HepG2 (cell line): ENCODE data around the gene DSCAML1. TPM values are rescaled to one million over a fixed set of nuclear protein-coding genes. Genes with fewer than 3 reads are reported as not detected.

Experiments
- ATAC-seq: fragments of 200-7000 bp; cut with Tn5 transposase; 3 replicates; pipeline ENCODE4 v1.9.1; 2020; ENCODE audit warnings: mild to moderate bottlenecking, moderate library complexity
- BruUV-seq: library from RNA; stranded (reverse); fragments of 400-500 nt; replicated peaks from 2 replicates; lab custom pipeline; 2021; lab: Mats Ljungman, UMichigan
- CTCF ChIA-PET: fragments of 300-600 bp; formaldehyde crosslinking; extraction: SDS; loops from one replicate; lab custom pipeline; 2021; ENCODE audit warnings: low total read pairs, inconsistent platforms, low intra/inter-chr PET ratio; lab: Yijun Ruan, JAX
- POLR2A ChIA-PET: fragments of 350-600 bp; sonication (Branson Sonifier 250); formaldehyde crosslinking; loops from one replicate; lab custom pipeline; 2020; ENCODE audit warnings: antibody characterized with exemption, inconsistent platforms; lab: Yijun Ruan, JAX
- DNase-seq: peaks from one replicate; pipeline ENCODE4 v3.0.0-alpha.2; 2015; ENCODE audit warnings: low spot score
- FAIRE-seq: peaks from 3 replicates; lab custom pipeline; 2011; peaks lifted over from hg19 to GRCh38; lab: Jason Lieb, UNC
- H2AFZ ChIP-seq: one replicate; pipeline ENCODE4 v1.6.1; 2011; ENCODE audit warnings: low read length, inconsistent platforms
- H3K27ac ChIP-seq: fragments of 300-600 bp; 3 replicates; pipeline ENCODE4 v1.8.0; 2011; ENCODE audit warnings: mixed run types, mild to moderate bottlenecking, mixed read lengths, low read length, inconsistent platforms; ENCODE audit not compliant: insufficient read depth; ENCODE audit errors: extremely low read length
- H3K27me3 ChIP-seq, 2 experiments: fragments of 200-600 bp in 1 of 2; 2 replicates in 1 of 2; 3 replicates in 1 of 2; pipeline versions ENCODE4 v1.6.0 to v1.8.0; 2011; ENCODE audit warnings: low read length in 2 of 2, mild to moderate bottlenecking in 2 of 2, moderate library complexity in 2 of 2, inconsistent platforms in 1 of 2; ENCODE audit not compliant: insufficient read depth in 2 of 2, control insufficient read depth in 1 of 2
- H3K36me3 ChIP-seq, 2 experiments: fragments of 200-600 bp in 1 of 2; replicated peaks in 1 of 2; 2 replicates in 1 of 2; 3 replicates in 1 of 2; pipeline versions ENCODE4 v1.5.1 to v1.8.0; 2011; ENCODE audit warnings: low read length in 2 of 2, inconsistent platforms in 1 of 2; ENCODE audit not compliant: insufficient read depth in 2 of 2, control insufficient read depth in 1 of 2
- H3K4me1 ChIP-seq: 2 replicates; pipeline ENCODE4 v1.5.1; 2012; ENCODE audit warnings: low read length, inconsistent platforms; ENCODE audit not compliant: insufficient read depth
- H3K4me2 ChIP-seq: 2 replicates; pipeline ENCODE4 v1.6.0; 2011; ENCODE audit warnings: low read depth, low read length, inconsistent platforms
- H3K4me3 ChIP-seq, 3 experiments: fragments of 200-600 bp in 1 of 3; sonication (generic), shearing (Covaris generic) in 1 of 3; replicated peaks in 1 of 3; 2 replicates each; pipeline ENCODE4 v1.5.1; 2011 to 2016; ENCODE audit warnings: low read length in 3 of 3, inconsistent platforms in 2 of 3, low read depth in 2 of 3, mild to moderate bottlenecking in 2 of 3, control low read depth in 1 of 3, mixed read lengths in 1 of 3; ENCODE audit not compliant: insufficient read depth in 1 of 3
- H3K79me2 ChIP-seq: one replicate; pipeline ENCODE4 v1.6.1; 2011; ENCODE audit warnings: low read length, inconsistent platforms; ENCODE audit not compliant: insufficient read depth
- H3K9ac ChIP-seq: 2 replicates; pipeline ENCODE4 v1.6.0; 2011; ENCODE audit warnings: mild to moderate bottlenecking, low read depth, low read length, inconsistent platforms; ENCODE audit not compliant: insufficient read depth
- H3K9me3 ChIP-seq: 2 replicates; pipeline ENCODE4 v1.5.1; 2012; ENCODE audit warnings: mild to moderate bottlenecking, low read length
- H4K20me1 ChIP-seq: 2 replicates; pipeline ENCODE4 v1.6.0; 2011; ENCODE audit warnings: inconsistent platforms, mild to moderate bottlenecking, low read length, moderate library complexity; ENCODE audit not compliant: insufficient read depth
- HDAC2 ChIP-seq: sonication (generic); formaldehyde crosslinking; IDR thresholded peaks from 2 replicates; pipeline ENCODE4 v1.4.0; 2020; ENCODE audit warnings: missing genetic modification reagents
- KLF6 ChIP-seq: IDR thresholded peaks from 2 replicates; pipeline ENCODE4 v1.8.0; 2016; ENCODE audit warnings: missing biosample characterization, missing genetic modification reagents
- MAFG ChIP-seq: sonication (generic); formaldehyde crosslinking; IDR thresholded peaks from 2 replicates; pipeline ENCODE4 v1.5.1; 2020; ENCODE audit warnings: mild to moderate bottlenecking, missing genetic modification reagents
- MATR3 ChIP-seq: sonication (generic); formaldehyde crosslinking; IDR thresholded peaks from 2 replicates; pipeline ENCODE4 v1.4.0; 2020; ENCODE audit warnings: missing genetic modification reagents
- SCMH1 ChIP-seq: sonication (generic); formaldehyde crosslinking; IDR thresholded peaks from 2 replicates; pipeline ENCODE4 v1.9.0; 2021; ENCODE audit warnings: missing genetic modification reagents, mild to moderate bottlenecking, borderline replicate concordance
- TCF12 ChIP-seq, 2 experiments: fragments of 450-650 bp in 1 of 2; sonication (generic) in 1 of 2; formaldehyde crosslinking in 1 of 2; IDR thresholded peaks; 2 replicates each; pipeline versions ENCODE4 v1.6.1 to v1.8.0; 2017 to 2022; ENCODE audit warnings: antibody characterized with exemption in 1 of 2, mild to moderate bottlenecking in 1 of 2, missing genetic modification reagents in 1 of 2, moderate library complexity in 1 of 2
- ZNF253 ChIP-seq: sonication (generic); formaldehyde crosslinking; IDR thresholded peaks from 2 replicates; pipeline ENCODE4 v1.8.0; 2022; ENCODE audit warnings: mild to moderate bottlenecking, missing genetic modification reagents, borderline replicate concordance
- ZNF33B ChIP-seq: sonication (generic); formaldehyde crosslinking; IDR thresholded peaks from 2 replicates; pipeline ENCODE4 v1.5.1; 2020; ENCODE audit warnings: mild to moderate bottlenecking, missing genetic modification reagents
- ZNF451 ChIP-seq: sonication (generic); formaldehyde crosslinking; IDR thresholded peaks from 2 replicates; pipeline ENCODE4 v1.5.0; 2020; ENCODE audit warnings: mild to moderate bottlenecking, missing genetic modification reagents
- ZNF501 ChIP-seq: sonication (generic); formaldehyde crosslinking; IDR thresholded peaks from 2 replicates; pipeline ENCODE4 v1.5.1; 2020; ENCODE audit warnings: mild to moderate bottlenecking, moderate library complexity, missing genetic modification reagents
- ZNF776 ChIP-seq: sonication (generic); formaldehyde crosslinking; IDR thresholded peaks from 2 replicates; pipeline ENCODE4 v1.4.0; 2020; ENCODE audit warnings: mild to moderate bottlenecking, missing genetic modification reagents
- ZSCAN12 ChIP-seq: sonication (generic); formaldehyde crosslinking; IDR thresholded peaks from 2 replicates; pipeline ENCODE4 v1.9.0; 2021; ENCODE audit warnings: mild to moderate bottlenecking, missing genetic modification reagents
- WGBS: methylation state at CpG from one replicate; pipeline ENCODE4 v1.1.6; 2017; ENCODE audit warnings: low lambda C conversion rate; 5-methylcytosine and 5-hydroxymethylcytosine counted together
- in situ Hi-C: cut with HindIII; loops from 2 replicates; pipeline ENCODE4 v1.10.0; 2017; ENCODE audit warnings: low pct_unique_long_range_greater_than_20kb; ENCODE audit not compliant: extremely low pct_ligation_motif_present
- intact Hi-C: fragments of 100-400 bp; cut with micrococcal nuclease; formaldehyde crosslinking; loops from one replicate; pipeline ENCODE4 v1.10.0; 2022; ENCODE audit not compliant: unreplicated experiment
- polyA plus RNA-seq, 8 experiments: library from polyadenylated mRNA; depleted of rRNA in 3 of 8; stranded (reverse) in 7 of 8; unstranded in 1 of 8; fragments of >200 nt; fragmentation: Illumina TruSeq in 4 of 8; extraction: Trizol in 4 of 8; gene quantifications; 2 replicates each; pipeline versions ENCODE4 v1.2.1 to v1.2.3, GENCODE V29; 2011 to 2016; ENCODE audit warnings: low read depth in 4 of 8, missing spikeins in 1 of 8, mixed read lengths in 1 of 8; ENCODE audit not compliant: insufficient read depth in 1 of 8
- total RNA-seq, 5 experiments: library from RNA; depleted of rRNA; stranded (reverse); fragments of >200 nt; fragmentation: Illumina TruSeq; extraction: Trizol; gene quantifications; 2 replicates each; pipeline ENCODE4 v1.2.3, GENCODE V29; 2016; ENCODE audit warnings: low read depth in 1 of 5
- TF ChIP-seq, protein P1 (sequence below): sonication (generic); formaldehyde crosslinking; IDR thresholded peaks from 2 replicates; pipeline ENCODE4 v1.5.1; 2020; ENCODE audit warnings: mild to moderate bottlenecking, moderate library complexity, missing genetic modification reagents
- TF ChIP-seq, protein P2 (sequence below): sonication (generic); formaldehyde crosslinking; IDR thresholded peaks from 2 replicates; pipeline ENCODE4 v1.9.0; 2021; ENCODE audit warnings: missing genetic modification reagents, borderline replicate concordance

The DSCAML1 gene
- total and polyA plus RNA-seq, 2 of the 13 experiments (the other 11 are each of a cell fraction or from before 2014, with no cell fraction given) = 0.29 to 0.40 TPM

DNA sequence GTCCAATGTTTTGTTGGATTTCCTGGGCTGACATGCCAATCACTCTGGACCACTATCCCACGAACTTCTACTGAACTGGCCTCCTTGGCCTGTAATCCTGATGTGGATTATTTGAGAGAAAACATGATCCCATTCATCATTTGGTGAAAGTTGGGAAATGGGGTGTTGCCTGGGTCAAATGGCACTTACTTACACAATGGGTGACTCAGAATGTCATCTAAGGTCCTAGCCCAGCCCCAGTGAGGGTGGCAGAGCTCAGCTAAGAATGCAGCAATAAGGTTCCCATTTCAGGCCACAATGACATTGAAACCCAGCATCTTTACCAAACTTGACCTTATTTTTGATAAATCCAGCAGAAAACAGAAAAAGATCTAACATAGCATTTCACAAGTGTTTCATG is 8.0 kb upstream of the DSCAML1 start:
- no peak overlapping the region for H3K4me3 ChIP-seq
- no TSS peak for BruUV-seq
- no peak overlapping the region for H3K27ac ChIP-seq
- H3K36me3 ChIP-seq = no peaks in the 10 kb centered on the region
- H3K79me2 ChIP-seq = no peaks in the 10 kb centered on the region
- POLR2A ChIA-PET = no interaction called here
- in situ Hi-C loops = loop anchor here (5.0 kb wide), 1 partner anchor 363 kb away; no protein-coding TSS in a partner anchor
- H3K9ac ChIP-seq = no peak overlapping the region
- peaks cover 2% of the 10 kb centered on the region for H3K4me1 ChIP-seq
- TF ChIP-seq KLF6 (CRISPR knock-in tag) (no peak), ZNF253 (CRISPR knock-in tag) (no peak), ZNF451 (CRISPR knock-in tag) (no peak), ZNF501 (no peak), MAFG (CRISPR knock-in tag) (no peak), ZSCAN12 (no peak), HDAC2 (CRISPR knock-in tag) (no peak), ZNF33B (CRISPR knock-in tag) (no peak), TCF12 (IDR thresholded peaks at IDR 0.05) (no peak), TCF12 (CRISPR knock-in tag; IDR thresholded peaks at IDR 0.05) (no peak), MATR3 (no peak), ZNF776 (CRISPR knock-in tag) (no peak), SCMH1 (no peak)
- TF ChIP-seq, protein P1, sequence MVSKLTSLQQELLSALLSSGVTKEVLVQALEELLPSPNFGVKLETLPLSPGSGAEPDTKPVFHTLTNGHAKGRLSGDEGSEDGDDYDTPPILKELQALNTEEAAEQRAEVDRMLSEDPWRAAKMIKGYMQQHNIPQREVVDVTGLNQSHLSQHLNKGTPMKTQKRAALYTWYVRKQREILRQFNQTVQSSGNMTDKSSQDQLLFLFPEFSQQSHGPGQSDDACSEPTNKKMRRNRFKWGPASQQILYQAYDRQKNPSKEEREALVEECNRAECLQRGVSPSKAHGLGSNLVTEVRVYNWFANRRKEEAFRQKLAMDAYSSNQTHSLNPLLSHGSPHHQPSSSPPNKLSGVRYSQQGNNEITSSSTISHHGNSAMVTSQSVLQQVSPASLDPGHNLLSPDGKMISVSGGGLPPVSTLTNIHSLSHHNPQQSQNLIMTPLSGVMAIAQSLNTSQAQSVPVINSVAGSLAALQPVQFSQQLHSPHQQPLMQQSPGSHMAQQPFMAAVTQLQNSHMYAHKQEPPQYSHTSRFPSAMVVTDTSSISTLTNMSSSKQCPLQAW (CRISPR knock-in tag) = no peak
- TF ChIP-seq, protein P2, sequence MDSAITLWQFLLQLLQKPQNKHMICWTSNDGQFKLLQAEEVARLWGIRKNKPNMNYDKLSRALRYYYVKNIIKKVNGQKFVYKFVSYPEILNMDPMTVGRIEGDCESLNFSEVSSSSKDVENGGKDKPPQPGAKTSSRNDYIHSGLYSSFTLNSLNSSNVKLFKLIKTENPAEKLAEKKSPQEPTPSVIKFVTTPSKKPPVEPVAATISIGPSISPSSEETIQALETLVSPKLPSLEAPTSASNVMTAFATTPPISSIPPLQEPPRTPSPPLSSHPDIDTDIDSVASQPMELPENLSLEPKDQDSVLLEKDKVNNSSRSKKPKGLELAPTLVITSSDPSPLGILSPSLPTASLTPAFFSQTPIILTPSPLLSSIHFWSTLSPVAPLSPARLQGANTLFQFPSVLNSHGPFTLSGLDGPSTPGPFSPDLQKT (CRISPR knock-in tag) = no peak
- 0% methylated on average over 1 of the region's 1 CpG for WGBS
- H3K27me3 ChIP-seq = no peaks in the 10 kb centered on the region; a peak in 1 of 5 replicates
- CTCF ChIA-PET = interaction anchor here (1.8 kb wide), 1 partner anchor 13 kb away, joined by 8 read pairs; no protein-coding TSS in a partner anchor
- ATAC-seq (no peak), FAIRE-seq (no peak), DNase-seq (no peak)
- no peak overlapping the region for H2AFZ ChIP-seq
- H3K9me3 ChIP-seq = no peaks in the 10 kb centered on the region
- intact Hi-C loops = no loop called here
- H3K4me2 ChIP-seq = no peak overlapping the region
- H4K20me1 ChIP-seq = no peaks in the 10 kb centered on the region
